Stimulated activated CD4-positive, alpha-beta T cell treated with anti-CD3 and anti-CD28 coated beads, Interleukin-1b, Interleukin-23, amount 100 ng/mL, for 1 hour (primary cell): Measurements from ENCODE around the gene ATP5F1E.
"Not testable (repeated sequence)": the region's sequence is repeated elsewhere in the genome, so short reads cannot be mapped to it uniquely, and the experiment has no call there.

Experiments used
- DNase-seq, 2 donors: peaks; one replicate each; pipeline ENCODE4 v3.0.0-alpha.2; 2020; ENCODE audit warnings: low read depth in 2 of 2

ATP5F1E gene

GRCh38 chr20:59019217-59019616, 12.9 kb downstream of the ATP5F1E start, which contains the start of gene TUBB1:
Gene TUBB1, plus strand, starts transcription at chr20:59019429. Its CDS starts 94 bp downstream, at chr20:59019523.
- DNase-seq = no peak

GRCh38 chr20:59018817-59019216, 13.3 kb downstream of the ATP5F1E start:
- DNase-seq = no peak

DNA sequence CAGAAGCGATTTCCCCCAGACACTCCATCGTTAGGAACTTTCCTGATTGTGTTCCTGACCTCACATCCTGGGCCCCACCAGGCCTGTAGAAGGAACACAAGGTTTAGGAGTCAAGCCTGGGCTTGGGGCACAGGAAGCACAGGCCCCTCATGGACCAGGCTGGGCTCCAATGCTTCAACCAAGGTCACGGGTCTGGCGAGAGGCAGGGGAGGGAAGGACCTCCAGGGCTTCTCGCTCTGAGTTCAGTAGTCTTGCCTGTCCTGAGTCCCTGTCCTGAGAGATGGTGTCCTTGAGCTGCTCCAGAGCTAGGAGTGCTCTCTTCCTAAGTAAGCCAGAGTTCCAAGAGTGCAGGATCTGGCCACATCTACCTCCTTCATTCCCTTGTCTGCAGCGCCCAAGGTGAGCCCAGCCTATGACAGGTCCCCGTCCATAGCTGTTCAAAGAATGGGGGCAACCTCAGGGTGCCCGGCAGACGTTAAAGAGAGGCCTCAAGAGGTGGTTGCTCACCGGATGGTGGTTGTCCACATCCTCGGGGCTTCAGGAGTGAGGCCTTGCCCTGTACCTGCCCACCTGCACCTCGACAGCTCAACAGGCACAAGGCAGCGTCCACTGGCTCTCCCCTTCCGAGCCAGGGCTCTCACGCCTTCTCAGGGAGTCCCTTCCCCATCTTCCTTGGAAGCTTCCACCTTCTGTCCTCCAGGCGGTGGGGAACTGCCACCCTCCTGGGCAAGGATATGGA, 14.5 kb downstream of the ATP5F1E start:
- no peak for DNase-seq

DNA sequence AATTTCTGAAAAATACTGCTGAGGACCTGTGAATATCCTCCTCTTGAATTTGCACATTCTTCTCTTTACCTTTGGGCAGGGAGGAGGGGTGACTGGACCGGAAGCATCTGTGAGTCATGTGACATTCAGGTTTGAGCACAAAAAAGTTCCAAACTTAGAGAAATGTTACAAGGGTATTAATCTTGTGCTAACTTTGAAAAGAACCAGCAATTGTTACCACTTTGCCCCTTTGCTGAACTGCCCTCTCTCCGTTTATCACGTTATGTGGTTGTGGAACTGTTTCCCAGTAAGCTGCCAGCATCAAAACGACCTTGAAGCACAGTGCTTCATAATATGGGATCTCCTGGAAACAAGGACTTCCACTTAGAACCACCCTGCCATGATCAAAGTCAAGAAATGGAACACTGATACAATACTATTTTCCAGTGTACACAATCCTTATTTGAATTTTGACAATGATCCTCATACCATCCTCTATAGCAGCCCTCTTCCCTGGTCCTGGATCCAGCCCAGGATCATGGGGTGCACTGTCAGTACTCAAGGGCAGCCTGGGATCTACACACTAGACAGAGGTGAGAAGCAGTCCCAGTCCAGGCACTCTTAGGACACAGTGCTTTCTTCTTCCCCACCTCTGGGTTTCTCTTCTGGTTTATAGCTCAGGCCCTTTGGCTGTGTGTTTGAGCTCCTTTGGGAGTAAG, 15.2 kb downstream of the ATP5F1E start:
- no peak for DNase-seq

- DNase-seq = no peak
Measured at GRCh38 chr20:59015812-59016711, 16.1 kb downstream of the ATP5F1E start.

GRCh38 chr20:59015411-59015810, 16.7 kb downstream of the ATP5F1E start:
- DNase-seq = no peak

DNA sequence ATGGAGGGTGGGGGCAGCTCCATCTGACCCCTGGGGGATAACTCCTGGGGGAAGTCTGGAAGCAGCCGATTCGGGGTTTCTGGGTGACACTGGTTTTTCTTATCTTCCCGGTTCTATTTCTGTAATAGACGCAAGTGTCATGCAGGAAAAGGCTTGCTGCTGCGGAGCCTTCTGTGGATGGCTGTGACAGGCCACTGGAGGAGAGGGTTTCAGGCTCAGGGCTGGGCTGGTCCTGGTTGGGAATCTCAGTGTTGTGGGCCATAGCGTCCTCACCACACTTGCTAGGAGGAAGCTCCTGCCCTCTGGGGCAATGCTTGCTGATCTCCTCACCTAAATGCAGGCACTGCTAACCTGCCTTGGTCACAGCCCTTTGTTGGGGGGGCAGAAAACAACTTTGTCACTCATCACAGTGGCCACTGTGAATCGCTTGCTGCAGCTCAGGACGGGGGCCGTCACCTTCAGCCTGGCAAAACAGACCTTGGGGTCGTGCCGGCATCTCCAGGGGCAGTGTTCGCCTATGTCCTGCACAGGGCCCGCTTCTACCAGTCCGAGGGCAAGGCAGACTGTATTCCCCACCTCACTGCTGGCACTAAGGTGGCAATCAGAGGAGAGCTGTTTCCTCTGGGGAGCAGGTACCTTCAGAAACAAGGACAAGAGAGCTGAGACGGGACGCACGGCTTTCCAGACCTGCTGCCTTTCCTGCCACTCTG, 17.3 kb downstream of the ATP5F1E start:
- no peak for DNase-seq

- no peak for DNase-seq
Measured at GRCh38 chr20:59013959-59014608, 18.1 kb downstream of the ATP5F1E start.

GRCh38 chr20:59013031-59013951, 18.8 kb downstream of the ATP5F1E start:
- no peak for DNase-seq

- not testable (repeated sequence) for DNase-seq
Measured at GRCh38 chr20:59011874-59012157, 20.3 kb downstream of the ATP5F1E start.

- DNase-seq = no peak
Measured at GRCh38 chr20:59010995-59011873, 20.9 kb downstream of the ATP5F1E start.

GRCh38 chr20:59010321-59010994, 21.7 kb downstream of the ATP5F1E start:
- DNase-seq = no peak

GRCh38 chr20:59008715-59009336, 23.3 kb downstream of the ATP5F1E start:
- DNase-seq = no peak

DNA sequence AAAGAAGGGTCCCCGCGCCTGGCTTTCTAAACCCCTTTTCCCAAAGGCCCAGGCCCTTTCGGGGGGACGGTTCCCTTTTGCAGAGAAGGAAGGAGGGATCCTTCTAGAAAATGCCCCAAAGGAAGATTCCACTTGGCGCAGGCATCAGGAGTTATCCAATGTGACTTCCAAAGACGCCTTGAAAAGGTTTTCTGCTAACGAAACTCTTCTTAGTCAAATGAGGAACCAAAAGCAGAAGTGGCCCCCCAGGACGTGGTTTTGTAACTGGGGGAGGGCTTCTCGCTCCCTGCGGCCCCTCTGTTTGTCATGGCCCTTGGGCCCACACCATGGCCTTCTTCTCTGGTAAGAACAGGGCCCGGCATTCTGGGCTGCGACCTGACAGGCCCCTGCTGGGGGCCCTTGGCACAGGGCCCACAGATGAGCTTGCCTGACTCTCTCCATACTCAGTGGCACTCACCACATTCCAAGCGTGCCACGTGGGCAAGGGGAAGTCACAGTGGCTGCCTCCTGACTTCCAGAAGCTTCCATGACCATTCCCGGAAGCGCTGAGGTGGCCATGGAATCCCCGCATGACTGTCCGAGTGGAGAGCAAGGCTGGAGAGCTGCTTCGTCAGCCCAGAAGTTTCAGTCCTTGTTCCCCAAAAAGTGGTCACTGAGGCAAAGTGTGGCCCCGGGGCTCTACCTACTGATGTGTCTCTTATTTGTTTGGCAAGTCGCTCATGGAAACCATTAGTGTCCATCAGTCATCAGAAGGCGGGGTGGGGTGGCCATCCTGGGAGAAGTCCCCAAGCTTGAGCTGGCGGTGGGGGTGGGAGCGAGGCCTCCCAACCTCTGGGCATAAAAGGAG, 24.2 kb downstream of the ATP5F1E start:
- DNase-seq = no peak

DNA sequence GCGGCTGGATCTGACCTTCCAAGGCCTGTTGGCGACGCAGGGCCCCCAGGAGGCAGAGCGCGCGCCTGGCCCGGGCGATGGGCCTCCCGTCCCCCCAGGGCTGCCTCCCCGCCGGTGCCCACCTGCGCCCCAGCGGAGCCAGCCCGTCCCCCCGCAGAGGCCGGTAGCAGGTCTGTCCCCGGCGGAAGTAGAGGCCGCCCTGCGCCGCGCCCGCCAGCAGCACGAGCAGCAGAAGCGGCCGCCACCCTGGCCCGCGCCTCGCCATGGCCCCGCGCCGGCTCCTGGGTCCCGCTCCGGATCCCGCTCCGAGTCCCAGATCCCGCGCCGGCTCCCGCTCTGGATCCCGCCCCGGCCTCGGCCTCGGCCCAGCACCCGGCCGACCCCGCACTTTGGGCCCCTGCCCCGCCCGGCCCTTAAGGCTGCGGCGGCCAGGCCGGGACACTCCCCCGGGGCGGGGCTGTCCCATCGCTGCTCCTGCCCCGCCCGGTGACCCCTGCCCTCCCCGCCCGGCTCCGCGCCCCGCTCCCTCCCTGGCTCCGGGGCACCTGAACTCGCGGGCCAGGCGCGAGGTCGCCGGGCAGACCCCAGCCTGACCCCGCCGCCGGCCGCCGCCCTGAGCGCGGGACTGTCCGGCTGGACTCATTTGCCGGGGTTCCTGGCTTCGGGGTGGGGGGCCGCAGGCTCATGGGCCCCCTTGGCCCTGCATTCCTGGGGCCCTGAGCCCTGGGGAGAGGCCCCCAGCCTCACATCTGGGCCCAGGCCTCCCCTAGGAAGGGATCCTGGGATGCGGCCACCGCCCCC, 25.1 kb downstream of the ATP5F1E start, which contains the start of gene CTSZ:
Gene CTSZ, minus strand, starts transcription at position 391 of the 801 bp plus-strand sequence. Its CDS starts 126 bp downstream, at position 265.
- peak in 1 of 2 donors; percentile 21 for DNase-seq
